ENCODE measurements around the gene CACNG8. TPM values are rescaled to one million over a fixed set of nuclear protein-coding genes. Genes with fewer than 3 reads are reported as not detected.
A peak's percentile ranks its signal among the peaks of the same experiment; 100 is the strongest.
"Not testable (repeated sequence)": the region's sequence is repeated elsewhere in the genome, so short reads cannot be mapped to it uniquely, and the experiment has no call there.

CACNG8 gene
- total and polyA plus RNA-seq, 5 donors from 2014 or later, result not detected

- Histone ChIP-seq H3K27ac (ENCODE audit: insufficient read depth, low read length, poor library complexity, severe bottlenecking) (no peak overlapping the region), H3K27me3 (ENCODE audit: control insufficient read depth, insufficient read depth, low read length) (no peaks in the 10 kb centered on the region), H3K4me1 (ENCODE audit: control insufficient read depth, insufficient read depth, low read length, poor library complexity, severe bottlenecking) (no peaks in the 10 kb centered on the region), H3K4me3 (ENCODE audit: low read depth, low read length) (no peak overlapping the region), H3K9me3 (ENCODE audit: control insufficient read depth in 2 of 2, low read length in 2 of 2) (no peaks in the 10 kb centered on the region), H3K36me3 (ENCODE audit: control insufficient read depth, insufficient read depth, low read length) (no peaks in the 10 kb centered on the region)
- Mint-ChIP-seq H3K27ac (no peak overlapping the region), H3K9me3 (peaks cover 0 to 2% (median 0%) of the 10 kb centered on the region in 7 donors), H3K4me1 (peaks cover 0 to 4% (median under 1%) of the 10 kb centered on the region in 4 donors), H3K27me3 (peaks cover 6% of the 10 kb centered on the region), H3K4me3 (no peak overlapping the region), H3K36me3 (no peaks in the 10 kb centered on the region)
- DNase-seq (peak; percentile 27 to 54 (median 28)), ATAC-seq (ENCODE audit: low read depth in 2 of 2) (no peak)
Measured at GRCh38 chr19:54029930-54030490, 67.3 kb downstream of the CACNG8 start.

- no peak overlapping the region for H3K27ac Mint-ChIP-seq
- no peak overlapping the region for H3K4me3 ChIP-seq (ENCODE audit: low read depth, low read length)
- no peak overlapping the region for H3K27ac ChIP-seq (ENCODE audit: insufficient read depth, low read length, poor library complexity, severe bottlenecking)
- no peaks in the 10 kb centered on the region for H3K27me3 ChIP-seq (ENCODE audit: control insufficient read depth, insufficient read depth, low read length)
- peaks cover 0 to under 1% (median 0%) of the 10 kb centered on the region in 7 donors for H3K9me3 Mint-ChIP-seq
- peaks cover 6% of the 10 kb centered on the region for H3K27me3 Mint-ChIP-seq
- H3K4me3 Mint-ChIP-seq, result no peak overlapping the region
- DNase-seq (no peak), ATAC-seq (ENCODE audit: low read depth in 2 of 2) (no peak)
- H3K36me3 ChIP-seq (ENCODE audit: control insufficient read depth, insufficient read depth, low read length), result no peaks in the 10 kb centered on the region
- peaks cover 0 to 4% (median under 1%) of the 10 kb centered on the region in 4 donors for H3K4me1 Mint-ChIP-seq
- no peaks in the 10 kb centered on the region for H3K4me1 ChIP-seq (ENCODE audit: control insufficient read depth, insufficient read depth, low read length, poor library complexity, severe bottlenecking)
- no peaks in the 10 kb centered on the region for H3K9me3 ChIP-seq (ENCODE audit: control insufficient read depth in 2 of 2, low read length in 2 of 2)
- H3K36me3 Mint-ChIP-seq, result no peaks in the 10 kb centered on the region
Measured at GRCh38 chr19:54030895-54031586, 68.3 kb downstream of the CACNG8 start.

GRCh38 chr19:54035215-54036178 is 72.8 kb downstream of the CACNG8 start:
- Mint-ChIP-seq H3K36me3 (no peaks in the 10 kb centered on the region), H3K27ac (no peak overlapping the region), H3K9me3 (peaks cover 0 to 2% (median 0%) of the 10 kb centered on the region in 7 donors), H3K4me3 (no peak overlapping the region), H3K27me3 (no peaks in the 10 kb centered on the region), H3K4me1 (no peaks in the 10 kb centered on the region)
- Histone ChIP-seq H3K4me1 (ENCODE audit: control insufficient read depth, insufficient read depth, low read length, poor library complexity, severe bottlenecking) (no peaks in the 10 kb centered on the region), H3K27me3 (ENCODE audit: control insufficient read depth, insufficient read depth, low read length) (no peaks in the 10 kb centered on the region), H3K4me3 (ENCODE audit: low read depth, low read length) (no peak overlapping the region), H3K27ac (ENCODE audit: insufficient read depth, low read length, poor library complexity, severe bottlenecking) (no peak overlapping the region), H3K9me3 (ENCODE audit: control insufficient read depth in 2 of 2, low read length in 2 of 2) (no peaks in the 10 kb centered on the region), H3K36me3 (ENCODE audit: control insufficient read depth, insufficient read depth, low read length) (no peaks in the 10 kb centered on the region)
- DNase-seq (no peak), ATAC-seq (ENCODE audit: low read depth in 2 of 2) (no peak)

GRCh38 chr19:54036542-54036941 is 73.8 kb downstream of the CACNG8 start:
- not testable (repeated sequence) for DNase-seq; ATAC-seq (ENCODE audit: low read depth in 2 of 2)

More at GRCh38 chr19:54036542-54036941, 73.8 kb downstream of the CACNG8 start:
- H3K4me1 ChIP-seq (ENCODE audit: control insufficient read depth, insufficient read depth, low read length, poor library complexity, severe bottlenecking); H3K36me3 Mint-ChIP-seq; H3K9me3 Mint-ChIP-seq; H3K4me3 Mint-ChIP-seq; H3K36me3 ChIP-seq (ENCODE audit: control insufficient read depth, insufficient read depth, low read length); H3K27me3 ChIP-seq (ENCODE audit: control insufficient read depth, insufficient read depth, low read length); H3K9me3 ChIP-seq (ENCODE audit: control insufficient read depth in 2 of 2, low read length in 2 of 2); H3K27me3 Mint-ChIP-seq; H3K4me1 Mint-ChIP-seq; H3K27ac ChIP-seq (ENCODE audit: insufficient read depth, low read length, poor library complexity, severe bottlenecking); H3K27ac Mint-ChIP-seq; H3K4me3 ChIP-seq (ENCODE audit: low read depth, low read length): not testable (repeated sequence)

Other genes with a start within 250 kb of the CACNG8 start
- gene NLRP12, start 138.6 kb upstream of the CACNG8 start, total RNA-seq, result not detected
- not detected for gene NLRP12, start 138.6 kb upstream of the CACNG8 start, polyA plus RNA-seq
- gene MYADM, start 95.1 kb upstream of the CACNG8 start, total RNA-seq, result 280 TPM
- gene MYADM, start 95.1 kb upstream of the CACNG8 start, polyA plus RNA-seq, result 10 to 100 TPM; 26.1 to 36.3 (median 35.5) TPM
- not detected for gene PRKCG, start 80.7 kb upstream of the CACNG8 start, total RNA-seq
- not detected for gene PRKCG, start 80.7 kb upstream of the CACNG8 start, polyA plus RNA-seq
- gene CACNG7, start 53.7 kb upstream of the CACNG8 start, total RNA-seq, result not detected
- not detected for gene CACNG7, start 53.7 kb upstream of the CACNG8 start, polyA plus RNA-seq
- gene CACNG6, start 28.7 kb downstream of the CACNG8 start, total RNA-seq, result not detected
- gene CACNG6, start 28.7 kb downstream of the CACNG8 start, polyA plus RNA-seq, result not detected
- gene VSTM1, start 101.0 kb downstream of the CACNG8 start, total RNA-seq, result not detected
- gene VSTM1, start 101.0 kb downstream of the CACNG8 start, polyA plus RNA-seq, result not detected
- not detected for gene TARM1, start 118.4 kb downstream of the CACNG8 start, total RNA-seq
- not detected for gene TARM1, start 118.4 kb downstream of the CACNG8 start, polyA plus RNA-seq
- not detected for gene OSCAR, start 137.9 kb downstream of the CACNG8 start, total RNA-seq
- under 1 TPM in 3 of 4 donors, not detected in 1; 0.12 to 0.28 (median 0.13) TPM for gene OSCAR, start 137.9 kb downstream of the CACNG8 start, polyA plus RNA-seq
- 65.7 TPM for gene NDUFA3, start 139.9 kb downstream of the CACNG8 start, total RNA-seq
- gene NDUFA3, start 139.9 kb downstream of the CACNG8 start, polyA plus RNA-seq, result 100 to 1,000 TPM; 404 to 577 (median 444) TPM
- gene TFPT, start 152.7 kb downstream of the CACNG8 start, total RNA-seq, result 15.0 TPM
- 10 to 100 TPM; 18.8 to 26.8 (median 23.9) TPM for gene TFPT, start 152.7 kb downstream of the CACNG8 start, polyA plus RNA-seq
- gene PRPF31, start 152.8 kb downstream of the CACNG8 start, total RNA-seq, result 57.8 TPM
- gene PRPF31, start 152.8 kb downstream of the CACNG8 start, polyA plus RNA-seq, result 10 to 100 TPM; 61.2 to 74.8 (median 69.6) TPM
- 56.9 TPM for gene CNOT3, start 174.8 kb downstream of the CACNG8 start, total RNA-seq
- 1 to 10 TPM; 3.9 to 6.6 (median 5.9) TPM for gene CNOT3, start 174.8 kb downstream of the CACNG8 start, polyA plus RNA-seq
- 9.3 TPM for gene LENG1, start 196.8 kb downstream of the CACNG8 start, total RNA-seq
- 10 to 100 TPM; 12.2 to 17.5 (median 13.8) TPM for gene LENG1, start 196.8 kb downstream of the CACNG8 start, polyA plus RNA-seq
- 1.1 TPM for gene TMC4, start 210.2 kb downstream of the CACNG8 start, total RNA-seq
- under 1 TPM in 3 of 4 donors, not detected in 1; 0.42 to 0.60 (median 0.49) TPM for gene TMC4, start 210.2 kb downstream of the CACNG8 start, polyA plus RNA-seq
- gene MBOAT7, start 226.6 kb downstream of the CACNG8 start, total RNA-seq, result 25.8 TPM
- 10 to 100 TPM; 10.8 to 17.2 (median 15.0) TPM for gene MBOAT7, start 226.6 kb downstream of the CACNG8 start, polyA plus RNA-seq
- gene TSEN34, start 228.4 kb downstream of the CACNG8 start, total RNA-seq, result 10.1 TPM
- gene TSEN34, start 228.4 kb downstream of the CACNG8 start, polyA plus RNA-seq, result 10 to 100 TPM; 36.6 to 55.5 (median 49.7) TPM
- 1,161 TPM for gene RPS9, start 237.9 kb downstream of the CACNG8 start, total RNA-seq
- 1,000 to 10,000 TPM in 2 of 4 donors, 100 to 1,000 TPM in 2; 756 to 1,075 (median 892) TPM for gene RPS9, start 237.9 kb downstream of the CACNG8 start, polyA plus RNA-seq